T-helper 22 cell (primary cell): ENCODE data around the gene EAF1.
"Not testable (repeated sequence)": the region's sequence is repeated elsewhere in the genome, so short reads cannot be mapped to it uniquely, and the experiment has no call there.

Experiments used
- DNase-seq: peaks from one replicate; pipeline ENCODE4 v3.0.0-alpha.2; 2020; ENCODE audit warnings: low read depth

The EAF1 gene

GRCh38 chr3:15484551-15484950 lies 57.2 kb downstream of the EAF1 start:
- not testable (repeated sequence) for DNase-seq

GRCh38 chr3:15486020-15486419 lies 58.6 kb downstream of the EAF1 start:
- no peak for DNase-seq

GRCh38 chr3:15486979-15487378 lies 59.6 kb downstream of the EAF1 start:
- DNase-seq, result no peak

GRCh38 chr3:15488002-15488401 lies 60.6 kb downstream of the EAF1 start:
- no peak for DNase-seq

- no peak for DNase-seq
Measured at GRCh38 chr3:15490158-15490557, 62.8 kb downstream of the EAF1 start.

- no peak for DNase-seq
Measured at GRCh38 chr3:15491143-15491542, 63.7 kb downstream of the EAF1 start.
